DMS153 treated with DMSO at 0.1 percent for 48 hours (cell line): ENCODE data around the gene MRPL44.
"Not testable (repeated sequence)": the region's sequence is repeated elsewhere in the genome, so short reads cannot be mapped to it uniquely, and the experiment has no call there.

ENCODE experiments used
- DNase-seq: peaks from one replicate; lab custom pipeline; 2025; ENCODE audit not compliant: unreplicated experiment; lab: John Stamatoyannopoulos, UW

MRPL44 gene

GRCh38 chr2:224000662-224001061 lies 43.4 kb downstream of the MRPL44 start:
- DNase-seq: not testable (repeated sequence)

- no peak for DNase-seq
Measured at GRCh38 chr2:224004105-224004695, 46.9 kb downstream of the MRPL44 start.

GRCh38 chr2:224008702-224009261 lies 51.5 kb downstream of the MRPL44 start:
- no peak for DNase-seq

- DNase-seq: no peak
Measured at GRCh38 chr2:224009605-224010315, 52.5 kb downstream of the MRPL44 start.

GRCh38 chr2:224011837-224012236 lies 54.6 kb downstream of the MRPL44 start:
- DNase-seq: no peak

- DNase-seq: no peak
Measured at GRCh38 chr2:224014336-224014735, 57.1 kb downstream of the MRPL44 start.

GRCh38 chr2:224016963-224017362 lies 59.7 kb downstream of the MRPL44 start:
- no peak for DNase-seq
